ENCODE measurements around the gene TOLLIP. TPM values are rescaled to one million over a fixed set of nuclear protein-coding genes. Genes with fewer than 3 reads are reported as not detected.

Gene TOLLIP
- total RNA-seq, 6 donors from 2014 or later: 39.5 to 97.4 (median 53.4) TPM

GRCh38 chr11:1289211-1289935, 20.1 kb downstream of the TOLLIP start:
- Histone ChIP-seq H3K27me3 (no peaks in the 10 kb centered on the region), H3K4me3 (no peak overlapping the region), H3K4me1 (peaks cover 0 to 13% (median 6%) of the 10 kb centered on the region in 4 donors), H3K36me3 (peaks cover 26 to 80% (median 67%) of the 10 kb centered on the region in 4 donors), H3K9me3 (no peaks in the 10 kb centered on the region), H3K27ac (no peak overlapping the region)
- WGBS, 2 donors: 96 to 97% methylated on average over 16 to 30 of the region's 33 CpGs
- peak in 1 of 2 donors; percentile 65 for DNase-seq
- TF ChIP-seq EP300 (IDR thresholded peaks at IDR 0.05): no peak
- TF ChIP-seq POLR2A (IDR thresholded peaks at IDR 0.05): no peak
- no peak for TF ChIP-seq CTCF (IDR thresholded peaks at IDR 0.05)
- no peak for TF ChIP-seq POLR2AphosphoS5 (IDR thresholded peaks at IDR 0.05)
- ATAC-seq (ENCODE audit: low FRiP score in 2 of 2): no peak

GRCh38 chr11:1288426-1289151, 20.8 kb downstream of the TOLLIP start:
- no peaks in the 10 kb centered on the region for H3K9me3 ChIP-seq
- no peak for TF ChIP-seq CTCF (IDR thresholded peaks at IDR 0.05)
- TF ChIP-seq EP300 (IDR thresholded peaks at IDR 0.05): no peak
- no peak for TF ChIP-seq POLR2AphosphoS5 (IDR thresholded peaks at IDR 0.05)
- TF ChIP-seq POLR2A (IDR thresholded peaks at IDR 0.05): no peak
- peaks cover 0 to 13% (median 6%) of the 10 kb centered on the region in 4 donors for H3K4me1 ChIP-seq
- WGBS, 2 donors: 93 to 95% methylated on average over 27 to 30 of the region's 30 CpGs
- H3K27ac ChIP-seq: no peak overlapping the region
- H3K4me3 ChIP-seq: no peak overlapping the region
- DNase-seq (peak in 1 of 2 donors; percentile 65), ATAC-seq (ENCODE audit: low FRiP score in 2 of 2) (no peak)
- H3K27me3 ChIP-seq: no peaks in the 10 kb centered on the region
- peaks cover 26 to 82% (median 69%) of the 10 kb centered on the region in 4 donors for H3K36me3 ChIP-seq

GRCh38 chr11:1287928-1288327, 21.5 kb downstream of the TOLLIP start:
- Histone ChIP-seq H3K27ac (no peak overlapping the region), H3K4me1 (peaks cover 0 to 9% (median 5%) of the 10 kb centered on the region in 4 donors), H3K36me3 (peaks cover 26 to 82% (median 71%) of the 10 kb centered on the region in 4 donors), H3K4me3 (no peak overlapping the region), H3K9me3 (no peaks in the 10 kb centered on the region), H3K27me3 (no peaks in the 10 kb centered on the region)
- no peak for TF ChIP-seq EP300 (IDR thresholded peaks at IDR 0.05)
- no peak for TF ChIP-seq POLR2A (IDR thresholded peaks at IDR 0.05)
- TF ChIP-seq CTCF (IDR thresholded peaks at IDR 0.05): no peak
- TF ChIP-seq POLR2AphosphoS5 (IDR thresholded peaks at IDR 0.05): no peak
- 88 to 98% methylated on average over 5 to 6 of the region's 9 CpGs for whole genome bisulfite sequencing, 2 donors
- peak in 1 of 2 donors; percentile 37 for DNase-seq
- ATAC-seq (ENCODE audit: low FRiP score in 2 of 2): no peak

- Histone ChIP-seq H3K4me1 (peaks cover 4 to 10% (median 7%) of the 10 kb centered on the region in 4 donors), H3K4me3 (no peak overlapping the region), H3K36me3 (peaks cover 28 to 88% (median 79%) of the 10 kb centered on the region in 4 donors), H3K27me3 (no peaks in the 10 kb centered on the region), H3K27ac (no peak overlapping the region), H3K9me3 (no peaks in the 10 kb centered on the region)
- no peak for TF ChIP-seq POLR2AphosphoS5 (IDR thresholded peaks at IDR 0.05)
- TF ChIP-seq CTCF (IDR thresholded peaks at IDR 0.05): no peak
- no peak for TF ChIP-seq POLR2A (IDR thresholded peaks at IDR 0.05)
- TF ChIP-seq EP300 (IDR thresholded peaks at IDR 0.05): no peak
- DNase-seq (peak in 1 of 2 donors; percentile 42), ATAC-seq (ENCODE audit: low FRiP score in 2 of 2) (no peak)
- 93 to 97% methylated on average over 5 to 17 of the region's 17 CpGs for WGBS, 2 donors
These were observed 23.6 kb downstream of the TOLLIP start for GRCh38 chr11:1285876-1286275.
